ENCODE results near the gene WDR27. TPM values are rescaled to one million over a fixed set of nuclear protein-coding genes. Genes with fewer than 3 reads are reported as not detected.

Gene WDR27
- total RNA-seq, 1 donor from 2014 or later, result 47.6 TPM

- no peak for DNase-seq (ENCODE audit: low spot score)
Measured at GRCh38 chr6:169566319-169566718, 135.5 kb downstream of the WDR27 start.

- no peak for DNase-seq (ENCODE audit: low spot score)
Measured at GRCh38 chr6:169564453-169565240, 137.2 kb downstream of the WDR27 start.

GRCh38 chr6:169561665-169562064, 140.2 kb downstream of the WDR27 start:
- no peak for DNase-seq (ENCODE audit: low spot score)

GRCh38 chr6:169559592-169559991, 142.2 kb downstream of the WDR27 start:
- no peak for DNase-seq (ENCODE audit: low spot score)

GRCh38 chr6:169558774-169559441, 142.9 kb downstream of the WDR27 start:
- no peak for DNase-seq (ENCODE audit: low spot score)

- no peak for DNase-seq (ENCODE audit: low spot score)
Measured at GRCh38 chr6:169558378-169558773, 143.5 kb downstream of the WDR27 start.

- no peak for DNase-seq (ENCODE audit: low spot score)
Measured at GRCh38 chr6:169557887-169558286, 143.9 kb downstream of the WDR27 start.

- DNase-seq (ENCODE audit: low spot score), result no peak
Measured at GRCh38 chr6:169556758-169557548, 144.9 kb downstream of the WDR27 start.

GRCh38 chr6:169555971-169556617, 145.7 kb downstream of the WDR27 start:
- no peak for DNase-seq (ENCODE audit: low spot score)

- no peak for DNase-seq (ENCODE audit: low spot score)
Measured at GRCh38 chr6:169545982-169546381, 155.8 kb downstream of the WDR27 start.

GRCh38 chr6:169543704-169544103, 158.1 kb downstream of the WDR27 start:
- DNase-seq (ENCODE audit: low spot score), result no peak

GRCh38 chr6:169542491-169542890, 159.3 kb downstream of the WDR27 start:
- DNase-seq (ENCODE audit: low spot score), result no peak

- DNase-seq (ENCODE audit: low spot score), result no peak
Measured at GRCh38 chr6:169539176-169539897, 162.5 kb downstream of the WDR27 start.

GRCh38 chr6:169536446-169537170, 165.2 kb downstream of the WDR27 start:
- no peak for DNase-seq (ENCODE audit: low spot score)

GRCh38 chr6:169534039-169534421, 167.8 kb downstream of the WDR27 start:
- no peak for DNase-seq (ENCODE audit: low spot score)

GRCh38 chr6:169533301-169534038, 168.4 kb downstream of the WDR27 start:
- DNase-seq (ENCODE audit: low spot score), result no peak

GRCh38 chr6:169530752-169531123, 171.1 kb downstream of the WDR27 start:
- DNase-seq (ENCODE audit: low spot score), result no peak

GRCh38 chr6:169529931-169530751, 171.7 kb downstream of the WDR27 start:
- peak; percentile 77 for DNase-seq (ENCODE audit: low spot score)

GRCh38 chr6:169528755-169529154, 173.1 kb downstream of the WDR27 start:
- no peak for DNase-seq (ENCODE audit: low spot score)

Measured in mucosa of gallbladder (tissue), 1 donor.